HG03520 (cell line): Measurements from ENCODE around the gene BDH1.
A peak's percentile ranks its signal among the peaks of the same experiment; 100 is the strongest.

Experiments
- ATAC-seq: cut with Tn5 transposase; IDR thresholded peaks from one replicate; pipeline ENCODE4 v1.9.1; 2021; ENCODE audit warnings: mild to moderate bottlenecking, moderate library complexity; ENCODE audit not compliant: unreplicated experiment

BDH1 gene

DNA sequence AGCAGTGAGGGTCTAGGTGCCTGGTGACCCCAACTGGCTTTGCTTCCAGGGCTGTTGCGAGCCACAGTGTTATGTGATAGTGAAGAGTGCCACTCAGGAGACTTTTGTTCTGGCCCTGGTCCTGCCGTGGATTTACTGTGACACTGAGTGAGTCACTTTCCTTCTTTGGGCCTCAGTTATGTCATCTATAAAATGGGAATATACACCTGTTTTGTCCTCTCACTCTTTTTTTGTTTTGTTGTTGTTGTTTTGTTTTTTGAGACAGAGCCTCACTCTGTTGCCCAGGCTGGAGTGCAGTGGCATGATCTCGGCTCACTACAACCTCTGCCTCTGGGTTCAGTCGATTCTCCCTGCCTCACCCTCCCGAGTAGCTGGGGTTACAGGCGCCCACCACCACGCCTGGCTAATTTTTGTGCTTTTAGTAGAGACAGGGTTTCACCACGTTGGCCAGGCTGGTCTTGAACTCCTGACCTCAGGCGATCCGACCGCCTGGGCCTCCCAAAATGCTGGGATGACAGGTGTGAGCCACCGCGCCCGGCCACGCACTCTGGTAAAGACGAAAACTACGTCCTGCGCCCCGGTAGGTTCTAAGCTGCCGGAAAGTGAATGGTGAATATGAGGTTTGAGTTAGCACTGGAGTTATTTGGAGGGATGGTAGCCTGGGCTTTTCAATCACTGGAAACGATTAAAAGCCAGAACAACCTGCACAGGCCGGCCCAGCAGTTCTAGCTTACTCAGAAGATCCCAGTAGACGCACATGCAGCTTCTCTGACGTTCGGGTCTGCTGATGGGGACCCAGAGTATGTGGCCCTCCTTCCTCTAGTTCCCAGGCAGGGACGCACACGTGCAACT, 46.6 kb downstream of the BDH1 start:
- ATAC-seq: no peak

DNA sequence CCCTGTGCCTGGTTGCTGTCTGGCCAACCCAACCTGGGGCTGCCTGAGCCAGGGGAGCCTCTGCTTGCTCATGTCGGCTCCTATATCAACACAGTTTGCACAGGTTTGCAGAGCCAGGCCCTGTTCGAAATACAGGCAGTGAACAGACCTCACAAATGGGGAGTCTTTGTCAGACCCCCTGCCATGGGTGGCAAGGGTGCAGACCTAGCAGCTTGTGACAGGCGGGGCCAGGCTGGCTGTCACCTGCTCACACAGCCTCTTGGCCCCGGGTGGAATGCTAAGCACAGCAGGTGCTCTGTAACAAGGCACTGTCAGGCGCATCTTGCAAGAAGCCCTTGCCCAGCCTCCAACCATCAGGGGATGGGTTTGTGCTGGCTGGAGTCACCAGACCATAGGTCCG, 47.3 kb downstream of the BDH1 start:
- no peak for ATAC-seq

DNA sequence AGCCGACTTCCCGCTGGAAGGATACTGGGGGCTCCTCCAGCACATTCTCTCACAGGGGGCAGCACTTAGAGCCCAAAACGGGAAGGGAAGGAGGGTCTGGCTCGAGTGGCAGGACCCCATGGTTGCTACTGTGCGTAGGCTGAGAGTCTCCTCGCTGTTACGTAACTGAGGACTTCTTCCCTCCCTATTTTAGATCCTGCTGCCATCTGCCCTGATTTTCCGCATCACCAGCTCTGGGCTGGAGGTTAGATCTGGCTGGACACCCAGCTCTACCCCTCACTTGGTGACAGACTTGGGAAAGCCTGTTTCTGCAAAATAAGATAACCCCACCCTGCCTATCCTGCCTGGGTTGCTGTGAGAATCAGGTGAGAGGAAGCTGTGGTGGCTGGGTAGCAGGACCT, 47.7 kb downstream of the BDH1 start:
- ATAC-seq: no peak

DNA sequence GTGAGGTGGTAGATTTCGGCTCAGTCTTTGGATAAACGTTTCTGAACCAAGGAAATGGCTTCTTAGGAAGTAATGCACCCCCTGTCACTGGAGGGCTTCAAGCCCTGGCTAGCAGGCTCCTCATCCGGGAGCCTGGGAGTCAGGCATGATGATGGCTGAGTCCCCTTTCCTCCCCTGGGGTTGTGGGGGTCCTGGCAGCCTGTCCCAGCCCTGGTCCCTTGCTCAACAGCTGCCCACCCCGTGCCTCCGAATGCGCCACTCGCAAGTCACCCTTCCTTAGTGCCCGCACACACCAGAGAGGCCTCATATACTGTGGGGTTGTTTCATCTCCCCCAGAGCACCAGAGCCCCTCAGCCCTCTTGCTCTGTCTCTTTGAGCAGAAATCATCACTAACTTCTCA, 48.2 kb downstream of the BDH1 start:
- no peak for ATAC-seq

DNA sequence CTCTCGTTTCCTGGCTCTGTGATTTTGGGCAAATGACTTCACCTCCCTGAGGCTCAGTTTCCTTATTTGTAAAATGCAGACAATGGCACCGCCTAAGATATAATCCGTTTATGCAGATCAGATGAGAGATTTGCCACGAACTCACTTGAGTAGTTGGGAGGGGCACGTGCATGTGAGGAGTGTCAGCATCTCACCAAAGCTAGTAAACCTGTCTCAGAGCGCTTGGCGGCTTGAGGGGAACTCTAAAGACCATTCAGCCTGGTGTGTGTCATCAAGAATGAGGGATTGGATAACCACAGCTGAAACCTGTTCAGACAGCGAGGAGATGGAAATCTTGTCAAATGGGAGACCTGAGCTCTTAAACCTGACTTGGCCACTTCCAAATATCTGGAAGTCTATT, 48.7 kb downstream of the BDH1 start:
- ATAC-seq: no peak

DNA sequence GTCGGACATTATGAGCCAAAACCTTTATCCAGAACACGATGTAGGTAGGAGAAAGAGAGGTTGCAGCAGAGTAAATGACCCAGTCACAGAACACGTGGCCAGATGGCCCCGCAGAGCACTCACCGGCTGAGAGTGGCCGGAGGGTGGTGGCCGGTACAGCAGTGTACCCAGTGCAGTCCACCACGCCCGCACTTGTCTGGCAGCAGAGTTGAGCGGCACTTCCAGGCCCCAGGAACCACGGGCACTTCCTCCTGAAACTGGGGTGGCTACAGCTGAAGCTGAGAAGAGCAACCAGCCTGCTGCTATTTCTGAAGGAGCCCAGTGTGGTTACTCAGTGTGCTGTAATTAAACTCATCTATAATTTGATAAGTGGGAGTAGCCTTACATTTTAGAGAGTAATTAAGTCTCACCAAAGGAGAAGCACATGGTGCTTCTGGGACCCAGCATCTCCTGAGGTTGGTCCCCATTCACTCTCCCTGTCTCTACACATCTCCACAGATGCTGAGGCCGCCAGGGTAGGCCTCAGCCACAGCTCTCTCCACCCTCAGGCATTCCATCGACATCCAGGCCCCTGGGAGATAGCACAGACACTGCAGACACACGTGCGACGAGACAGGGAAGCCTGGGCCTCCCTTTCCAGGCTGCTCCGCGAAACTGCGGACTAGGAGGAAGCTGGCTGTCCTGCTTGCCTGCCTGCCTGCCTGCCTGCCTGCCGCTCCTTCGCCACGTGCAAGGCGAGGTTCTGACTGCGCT, 49.8 kb downstream of the BDH1 start:
- ATAC-seq: no peak

DNA sequence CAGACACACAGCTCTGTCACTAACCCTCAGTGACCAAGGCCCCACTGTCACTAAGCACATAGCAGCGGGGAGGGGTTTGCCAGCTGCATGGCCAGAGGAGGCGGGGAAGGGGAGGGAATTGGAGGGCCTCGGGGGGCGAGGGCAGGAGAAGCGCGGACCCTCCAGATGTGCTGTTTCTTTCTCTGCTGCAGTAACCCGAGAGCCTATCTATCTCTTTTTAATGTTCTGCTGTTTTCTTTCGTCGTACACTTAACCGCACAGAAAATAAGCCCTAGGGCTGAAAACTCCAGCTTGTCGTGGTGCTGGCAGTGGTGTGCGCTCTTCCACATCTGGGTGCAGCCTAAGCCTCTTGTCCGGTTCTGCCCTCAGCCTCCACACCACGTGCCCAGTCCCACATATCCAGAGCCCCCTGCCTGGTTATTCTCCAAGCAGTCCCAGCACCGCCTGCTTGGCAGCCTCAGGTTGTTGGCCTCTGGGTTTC, 51.1 kb downstream of the BDH1 start:
- no peak for ATAC-seq

DNA sequence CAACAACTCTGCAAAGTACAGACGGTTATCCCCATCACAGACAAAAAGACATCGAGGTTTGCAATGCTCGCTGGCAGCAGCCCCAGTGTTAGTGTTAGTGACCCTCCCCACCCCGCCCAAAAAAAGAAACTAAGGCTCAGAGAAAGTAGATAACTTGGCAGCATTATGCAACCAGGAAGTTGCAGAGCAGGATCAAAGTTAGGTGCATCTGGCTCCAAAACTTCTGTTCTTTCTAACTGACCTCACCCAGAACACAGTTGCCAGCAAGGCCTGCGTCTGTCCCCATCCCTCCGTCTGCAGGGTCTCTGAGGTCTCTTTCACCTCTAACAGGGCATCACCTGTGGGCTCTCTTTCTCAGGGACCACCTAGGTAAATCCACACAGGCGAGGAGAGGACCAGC, 51.5 kb downstream of the BDH1 start:
- no peak for ATAC-seq

DNA sequence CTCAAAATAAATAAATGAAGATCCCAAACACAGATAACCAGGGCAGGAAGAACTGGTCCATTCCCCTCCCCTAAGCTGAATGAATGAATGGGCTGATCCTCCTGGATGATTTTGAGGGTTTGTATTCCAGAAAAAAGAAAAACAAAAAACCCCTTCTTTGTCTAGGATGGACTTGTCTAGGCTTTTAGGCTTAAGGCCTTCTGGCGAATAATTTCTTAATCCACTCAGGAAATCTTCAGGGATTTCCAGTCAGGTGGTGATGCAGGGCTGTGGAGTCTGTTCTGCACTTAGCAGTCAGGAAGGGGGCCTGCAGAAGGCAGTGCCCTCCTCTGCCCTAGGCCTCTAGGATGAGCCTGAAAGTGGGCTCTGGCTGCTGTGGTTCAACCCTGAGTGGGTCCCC, 52.1 kb downstream of the BDH1 start:
- ATAC-seq: no peak

DNA sequence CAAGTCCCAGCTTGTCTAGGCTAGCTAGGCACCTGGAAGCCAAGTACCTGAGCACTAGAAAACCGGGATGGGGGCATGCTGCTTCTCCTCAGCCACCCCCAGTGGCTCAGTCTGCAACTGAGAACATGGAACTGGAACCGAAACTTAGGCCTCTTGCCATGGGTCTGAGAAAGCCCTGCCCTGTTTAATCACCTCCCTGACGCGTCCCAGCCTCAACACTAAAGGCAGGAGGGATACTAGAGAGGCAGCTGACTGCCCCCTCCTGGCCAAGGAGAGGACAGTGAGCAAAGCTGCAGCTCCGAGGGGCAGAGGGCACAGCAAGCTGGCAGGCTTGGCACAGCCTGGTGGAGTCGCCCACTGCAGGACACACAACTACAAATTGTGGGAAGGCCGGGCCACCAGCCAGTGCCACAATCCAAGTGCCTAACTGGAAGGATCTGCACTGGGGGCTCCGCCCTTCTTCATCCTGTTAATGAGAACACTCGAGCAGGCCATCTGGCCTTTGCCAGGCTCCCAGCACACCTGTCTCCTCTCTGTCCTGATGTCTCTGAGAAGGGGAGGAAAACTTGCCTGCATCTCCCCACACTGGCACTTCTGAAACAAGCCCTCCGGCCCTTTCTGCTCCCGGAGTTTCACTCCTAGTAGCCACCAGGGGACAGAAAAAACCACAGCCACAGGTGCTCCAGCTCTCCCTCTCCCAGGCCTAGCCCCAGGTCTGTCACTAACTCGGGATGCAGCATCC, 53.7 kb downstream of the BDH1 start:
- ATAC-seq: peak; percentile 65

DNA sequence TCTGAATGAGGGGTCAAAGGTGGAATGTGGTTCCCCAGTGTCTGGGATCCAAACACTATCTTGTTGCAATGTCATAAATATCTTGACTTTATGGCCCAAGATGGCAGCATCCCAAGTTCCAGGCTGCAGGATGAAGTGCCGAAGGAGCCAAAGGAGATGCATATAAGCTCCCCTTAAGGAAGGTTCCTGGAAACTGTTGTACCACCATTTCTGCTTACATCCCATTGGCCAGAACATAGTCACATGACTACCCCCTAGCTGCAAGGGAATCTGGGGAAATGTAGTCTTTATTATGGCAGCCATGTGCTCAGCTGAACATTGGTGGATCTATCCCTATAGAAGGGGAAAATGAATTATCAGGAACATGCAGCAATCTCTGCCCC, 54.3 kb downstream of the BDH1 start:
- ATAC-seq: no peak

DNA sequence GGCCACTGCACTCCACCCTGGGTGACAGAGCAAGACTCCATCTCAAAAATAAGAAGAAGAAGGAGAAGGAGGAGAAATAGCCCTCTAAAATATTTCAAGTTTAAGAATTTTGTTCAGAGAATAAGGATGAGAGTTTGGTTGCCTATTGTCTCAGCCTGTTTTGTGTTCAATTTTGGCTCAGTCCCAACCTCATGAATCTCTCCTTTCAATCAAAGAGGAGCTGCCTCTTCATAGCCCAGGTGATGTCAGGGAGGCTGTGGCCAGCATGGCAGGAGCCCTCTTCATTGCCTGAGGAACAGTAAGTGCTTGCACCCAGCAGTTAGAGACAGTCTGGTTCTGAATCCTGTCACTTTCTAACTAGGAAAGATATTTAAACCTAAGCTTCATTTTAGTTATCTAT, 55.0 kb downstream of the BDH1 start:
- ATAC-seq: no peak

DNA sequence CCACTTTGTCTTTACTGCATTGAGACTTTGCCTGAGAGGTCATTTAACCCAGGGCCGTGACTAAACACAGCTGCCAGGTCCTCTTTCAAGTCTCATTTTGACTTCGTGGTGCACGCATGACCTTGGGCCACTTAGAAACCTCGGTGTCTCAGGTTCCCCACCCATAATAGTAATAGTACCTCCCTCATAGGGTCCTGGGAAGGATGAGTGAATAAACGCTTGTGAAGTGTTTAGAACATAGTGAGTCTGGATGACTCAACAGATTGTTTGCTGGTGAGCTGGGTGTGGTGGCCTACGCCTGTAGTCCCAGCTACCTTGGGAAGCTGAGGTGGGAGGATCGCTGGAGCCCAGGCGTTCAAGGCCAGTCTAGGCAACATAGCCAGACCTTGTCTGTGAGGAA, 56.3 kb downstream of the BDH1 start:
- no peak for ATAC-seq

DNA sequence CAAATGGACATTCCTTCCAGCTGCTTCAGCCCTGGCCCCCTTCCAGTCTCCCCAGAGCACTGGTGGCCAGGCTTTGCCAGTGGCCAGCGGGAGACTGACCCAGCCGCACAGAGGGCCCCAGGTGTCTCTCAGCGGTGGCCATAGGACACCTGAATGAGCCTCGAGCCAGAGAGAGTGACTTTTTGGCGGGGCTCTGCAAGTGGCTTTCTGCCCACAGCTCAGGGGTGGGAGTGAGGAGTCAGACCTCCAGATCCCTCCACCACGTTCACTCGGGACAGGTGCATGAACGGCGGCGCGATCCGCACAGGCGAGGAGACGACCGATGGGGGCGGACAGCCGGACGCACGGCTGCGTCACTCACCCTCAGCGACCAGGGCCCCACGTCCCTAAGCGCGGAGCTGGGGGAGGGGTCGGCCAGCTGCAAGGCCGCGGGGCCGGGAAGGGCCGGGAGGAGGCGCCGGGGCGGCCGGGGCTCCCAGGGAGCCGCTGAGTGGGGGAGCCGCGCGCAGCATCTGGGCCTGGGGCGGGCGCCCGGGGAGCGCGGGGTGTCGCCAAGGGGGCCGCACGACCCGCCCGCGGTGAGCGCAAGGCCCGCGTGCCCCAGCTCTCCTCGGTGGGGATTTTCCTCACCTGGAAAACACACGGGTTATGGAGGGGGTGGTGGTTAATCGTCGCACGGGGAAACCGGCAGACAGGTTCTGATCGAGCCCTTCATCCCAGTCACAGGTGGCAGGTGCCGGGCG, 57.1 kb downstream of the BDH1 start:
- no peak for ATAC-seq

DNA sequence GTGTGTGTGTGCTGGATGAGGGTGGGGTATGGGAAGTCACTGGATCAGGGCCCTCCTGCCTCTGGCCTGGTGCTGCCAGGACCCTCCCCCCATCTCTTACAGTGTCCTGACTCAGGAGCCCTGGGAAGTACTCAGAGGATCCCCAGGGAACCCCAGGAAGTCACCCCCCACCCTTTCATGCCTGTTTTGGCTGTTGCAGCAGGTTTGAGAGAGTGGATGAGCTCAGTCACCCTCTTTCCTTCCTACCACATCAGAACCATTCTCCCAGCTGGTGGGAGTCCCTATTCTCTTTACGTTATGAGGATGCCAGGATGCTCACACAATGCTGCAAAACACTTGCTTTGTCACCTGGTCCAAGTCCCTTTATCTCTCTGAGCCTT, 59.0 kb downstream of the BDH1 start:
- no peak for ATAC-seq

DNA sequence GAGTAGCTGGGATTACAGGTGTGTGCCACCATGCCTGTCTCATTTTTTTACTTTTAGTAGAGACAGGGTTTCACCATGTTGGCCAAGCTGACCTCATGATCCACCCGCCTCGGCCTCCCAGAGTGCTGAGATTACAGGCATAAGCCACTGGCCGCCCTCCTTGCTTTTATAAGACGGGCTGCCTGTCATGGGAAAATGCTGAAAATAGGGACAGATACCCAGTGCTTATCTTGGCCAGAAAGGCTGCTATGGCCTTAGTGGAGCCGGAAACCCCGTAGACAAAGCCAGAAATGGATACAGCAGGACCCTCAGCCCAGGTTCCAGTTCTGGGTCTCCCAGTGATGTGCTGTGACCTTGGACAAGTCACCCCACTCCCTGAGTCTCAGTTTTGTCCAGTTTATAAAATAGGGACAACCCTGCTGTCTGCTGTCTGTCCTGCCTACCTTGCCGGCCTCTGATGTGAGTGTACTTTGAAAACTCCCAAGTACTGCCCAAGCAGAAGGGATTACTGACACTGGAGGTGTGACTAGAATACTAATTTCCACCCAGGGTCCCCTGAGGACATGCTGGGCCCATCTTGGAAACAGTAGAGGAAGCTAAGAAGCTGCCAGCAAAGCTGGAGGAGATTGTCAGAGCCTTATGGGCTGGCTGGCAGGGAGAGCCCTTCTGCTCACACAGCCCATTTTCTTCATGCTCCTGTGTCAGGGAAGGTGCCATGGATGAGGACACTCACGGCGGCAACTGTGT, 59.6 kb downstream of the BDH1 start:
- ATAC-seq: no peak

DNA sequence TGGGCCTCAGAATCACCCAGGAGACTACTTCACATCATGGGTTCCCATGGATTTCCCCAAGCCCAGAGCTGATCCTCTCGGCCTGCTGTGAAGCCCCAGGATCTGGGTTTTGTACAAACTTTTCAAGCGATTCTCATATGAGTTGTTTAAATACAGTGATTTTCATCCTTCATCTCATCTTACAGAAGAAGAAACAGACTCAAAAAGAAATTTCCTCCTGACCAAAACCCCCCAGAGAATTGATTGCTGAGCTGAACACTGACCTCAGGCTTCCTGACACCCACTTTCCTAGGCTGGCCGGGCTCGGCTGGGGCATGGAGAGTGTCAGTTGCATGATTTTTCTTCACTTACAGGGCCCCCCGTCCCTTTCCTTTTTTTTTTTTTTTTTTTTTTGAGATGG, 60.3 kb downstream of the BDH1 start:
- ATAC-seq: no peak

DNA sequence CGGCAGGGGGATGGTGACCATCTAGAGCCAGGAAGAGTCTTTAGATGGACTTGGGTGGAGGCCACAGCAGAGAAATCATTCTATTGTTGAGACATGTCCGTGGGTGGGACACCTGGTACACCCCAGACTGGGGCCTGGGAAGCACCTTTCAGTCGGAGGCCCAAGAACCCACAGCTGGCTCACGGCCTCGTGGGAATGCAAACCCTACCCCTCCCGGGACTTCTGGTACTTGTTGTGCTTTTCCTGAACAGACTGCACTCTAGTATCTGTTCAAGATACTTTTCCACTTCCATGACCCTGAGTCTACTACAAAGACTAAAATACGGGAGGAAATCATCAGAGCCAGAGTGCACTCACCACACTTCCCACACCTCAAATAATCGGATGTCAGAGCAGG, 60.7 kb downstream of the BDH1 start:
- ATAC-seq: no peak

DNA sequence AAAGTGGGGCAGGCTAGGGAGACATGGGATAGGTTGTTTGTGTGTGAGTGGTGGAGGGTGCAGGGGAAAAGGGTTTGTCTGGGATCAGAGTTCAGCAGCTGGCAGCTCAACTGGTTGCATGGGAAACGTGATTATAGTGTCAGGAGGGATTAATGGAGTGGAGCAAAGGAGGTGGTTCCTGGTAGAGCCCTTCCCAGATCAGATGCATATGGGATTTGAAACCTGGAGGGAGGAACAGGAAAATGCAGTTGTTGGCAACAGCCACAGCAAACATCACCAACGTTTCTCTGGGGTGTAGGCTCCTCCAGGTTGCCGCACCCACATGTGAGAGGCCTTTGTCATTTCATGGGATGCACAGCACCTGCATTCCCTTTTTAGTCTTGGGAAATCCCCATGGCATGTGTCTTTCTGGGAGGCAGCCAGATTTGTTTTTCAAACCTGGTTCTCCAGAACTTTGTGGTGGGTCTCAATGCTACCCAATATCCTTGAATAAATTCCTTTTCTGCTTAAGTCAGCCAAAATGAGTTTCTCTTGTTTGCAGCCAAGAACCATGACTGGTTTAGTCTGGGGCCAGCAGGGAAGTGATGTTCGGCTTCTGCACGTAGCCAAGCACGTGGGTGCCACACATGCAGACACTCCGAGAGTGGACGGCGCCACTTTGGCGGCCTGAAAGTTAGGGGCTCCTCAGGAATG, 61.3 kb downstream of the BDH1 start:
- no peak for ATAC-seq

DNA sequence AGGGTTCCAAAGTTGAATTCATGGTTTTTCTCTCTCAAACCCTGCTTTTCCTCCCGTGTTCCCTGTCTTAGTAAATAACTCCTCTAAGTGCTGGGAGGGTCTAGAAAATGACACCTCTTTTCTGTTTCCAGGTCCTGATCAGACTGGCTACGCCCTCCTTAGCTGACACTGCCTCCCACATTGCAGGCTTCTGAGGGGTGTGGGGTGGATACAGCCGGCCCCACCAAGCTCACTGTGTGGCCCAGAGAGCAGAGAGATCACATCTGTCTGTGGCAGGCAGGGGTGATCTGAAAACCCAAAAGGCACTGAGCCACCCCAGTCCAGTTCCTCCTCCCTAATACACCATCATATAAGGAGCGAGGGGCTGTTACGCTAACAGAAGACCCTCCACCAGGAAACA, 62.7 kb downstream of the BDH1 start:
- no peak for ATAC-seq
